HG02973 (cell line): ENCODE results near the gene ZNF609.

ENCODE experiments used
- ATAC-seq: cut with Tn5 transposase; IDR thresholded peaks from one replicate; pipeline ENCODE4 v1.9.1; 2021; ENCODE audit warnings: moderate library complexity; ENCODE audit not compliant: unreplicated experiment

Gene ZNF609

GRCh38 chr15:64460206-64460723 lies at the start of gene ZNF609:
TSS of gene ZNF609 (plus strand) at chr15:64460578. CDS start at chr15:64499420, 38,842 bp downstream.
- ATAC-seq = peak; percentile 49

GRCh38 chr15:64412216-64412615 lies 48.2 kb upstream of the ZNF609 start:
- ATAC-seq = no peak

GRCh38 chr15:64422697-64423096 lies 37.7 kb upstream of the ZNF609 start:
- no peak for ATAC-seq

GRCh38 chr15:64423970-64424369 lies 36.4 kb upstream of the ZNF609 start:
- no peak for ATAC-seq

GRCh38 chr15:64425221-64425620 lies 35.2 kb upstream of the ZNF609 start:
- ATAC-seq = no peak

- no peak for ATAC-seq
Measured at GRCh38 chr15:64426845-64427465, 33.4 kb upstream of the ZNF609 start.

GRCh38 chr15:64429448-64429847 lies 30.9 kb upstream of the ZNF609 start:
- ATAC-seq = no peak

GRCh38 chr15:64430000-64430735 lies 30.2 kb upstream of the ZNF609 start:
- ATAC-seq = no peak

GRCh38 chr15:64437982-64438381 lies 22.4 kb upstream of the ZNF609 start:
- ATAC-seq = no peak

GRCh38 chr15:64438653-64439447 lies 21.5 kb upstream of the ZNF609 start:
- ATAC-seq = no peak

GRCh38 chr15:64441852-64442251 lies 18.5 kb upstream of the ZNF609 start:
- no peak for ATAC-seq

GRCh38 chr15:64443016-64443415 lies 17.4 kb upstream of the ZNF609 start:
- no peak for ATAC-seq

GRCh38 chr15:64443747-64444621 lies 16.4 kb upstream of the ZNF609 start:
- ATAC-seq = peak; percentile 49

GRCh38 chr15:64444836-64445235 lies 15.5 kb upstream of the ZNF609 start:
- no peak for ATAC-seq

GRCh38 chr15:64447536-64448315 lies 12.7 kb upstream of the ZNF609 start:
- ATAC-seq = no peak

GRCh38 chr15:64452988-64453688 lies 7.2 kb upstream of the ZNF609 start:
- no peak for ATAC-seq

GRCh38 chr15:64453689-64454037 lies 6.7 kb upstream of the ZNF609 start:
- no peak for ATAC-seq

- no peak for ATAC-seq
Measured at GRCh38 chr15:64454282-64454681, 6.1 kb upstream of the ZNF609 start.

GRCh38 chr15:64455961-64456371 lies 4.4 kb upstream of the ZNF609 start:
- ATAC-seq = no peak
